GM23338 (cell line): ENCODE results near the gene SMG7. TPM values are rescaled to one million over a fixed set of nuclear protein-coding genes. Genes with fewer than 3 reads are reported as not detected.

ENCODE experiments used
- ATAC-seq: fragments of 200-7000 bp; cut with Tn5 transposase; 3 replicates; pipeline ENCODE4 v1.9.1; 2020
- DNase-seq: peaks from one replicate; pipeline ENCODE4 v3.0.0-alpha.2; 2015; ENCODE audit warnings: low spot score
- H2AFZ ChIP-seq: fragments of 200-600 bp; sonication (generic); 2 replicates; pipeline ENCODE4 v1.8.0; 2016; ENCODE audit warnings: antibody characterized with exemption, mild to moderate bottlenecking, moderate library complexity
- H3F3A ChIP-seq: fragments of 200-600 bp; sonication (generic); replicated peaks from 2 replicates; pipeline ENCODE4 v1.8.0; 2017; ENCODE audit warnings: antibody characterized with exemption, mixed run types, low read depth
- H3K27ac ChIP-seq: fragments of 200-600 bp; sonication (generic); 2 replicates; pipeline ENCODE4 v1.6.1; 2016; ENCODE audit warnings: low read depth
- H3K27me3 ChIP-seq: fragments of 200-600 bp; sonication (generic); 2 replicates; pipeline ENCODE4 v1.8.0; 2016; ENCODE audit warnings: mild to moderate bottlenecking, mixed run types, moderate library complexity; ENCODE audit not compliant: insufficient read depth
- H3K36me3 ChIP-seq: fragments of 200-600 bp; sonication (generic); 2 replicates; pipeline ENCODE4 v1.8.0; 2016; ENCODE audit warnings: mild to moderate bottlenecking; ENCODE audit not compliant: insufficient read depth
- H3K4me1 ChIP-seq: fragments of 200-600 bp; sonication (generic); 2 replicates; pipeline ENCODE4 v1.8.0; 2016; ENCODE audit warnings: mild to moderate bottlenecking, moderate library complexity; ENCODE audit not compliant: insufficient read depth
- H3K4me2 ChIP-seq: fragments of 200-600 bp; sonication (generic); 2 replicates; pipeline ENCODE4 v1.7.1; 2017; ENCODE audit warnings: mixed run types
- H3K4me3 ChIP-seq: fragments of 200-600 bp; sonication (generic); 2 replicates; pipeline ENCODE4 v1.6.1; 2016; ENCODE audit warnings: mixed run types
- H3K79me2 ChIP-seq: fragments of 200-600 bp; sonication (generic); replicated peaks from 2 replicates; pipeline ENCODE4 v1.8.0; 2017; ENCODE audit warnings: mild to moderate bottlenecking; ENCODE audit not compliant: insufficient read depth
- H3K9me2 ChIP-seq: fragments of 200-600 bp; sonication (generic); 2 replicates; pipeline ENCODE4 v1.8.0; 2017; ENCODE audit not compliant: insufficient read depth
- H4K20me1 ChIP-seq: fragments of 200-600 bp; sonication (generic); replicated peaks from 2 replicates; pipeline ENCODE4 v1.8.0; 2017; ENCODE audit warnings: mild to moderate bottlenecking; ENCODE audit not compliant: insufficient read depth
- H3K27ac Mint-ChIP-seq: 2 replicates; pipeline ENCODE4 v1.8.0; 2020; ENCODE audit warnings: inconsistent platforms, mild to moderate bottlenecking, moderate library complexity, mixed read lengths
- H3K27me3 Mint-ChIP-seq: 3 replicates; pipeline ENCODE4 v1.8.0; 2022; ENCODE audit warnings: low read depth, mild to moderate bottlenecking, moderate library complexity, mixed read lengths, inconsistent platforms; ENCODE audit not compliant: insufficient read depth, poor library complexity
- H3K36me3 Mint-ChIP-seq: 3 replicates; pipeline ENCODE4 v1.8.0; 2021; ENCODE audit warnings: low read depth, mild to moderate bottlenecking, inconsistent platforms, moderate library complexity, mixed read lengths
- H3K4me1 Mint-ChIP-seq: 3 replicates; pipeline ENCODE4 v1.8.0; 2020; ENCODE audit warnings: mild to moderate bottlenecking, inconsistent platforms, mixed read lengths
- H3K4me3 Mint-ChIP-seq: 3 replicates; pipeline ENCODE4 v1.8.0; 2021; ENCODE audit warnings: moderate library complexity, mild to moderate bottlenecking, inconsistent platforms, mixed read lengths
- H3K9me3 Mint-ChIP-seq: 3 replicates; pipeline ENCODE4 v1.8.0; 2020; ENCODE audit warnings: moderate library complexity, mild to moderate bottlenecking, inconsistent platforms, mixed read lengths
- CREB1 ChIP-seq: fragments of 250-450 bp; sonication (Bioruptor Pico); IDR thresholded peaks from 2 replicates; pipeline ENCODE4 v1.5.0; 2020; ENCODE audit warnings: low read depth, mild to moderate bottlenecking, moderate library complexity
- ETS1 ChIP-seq: IDR thresholded peaks from 2 replicates; pipeline ENCODE4 v1.6.1; 2016; ENCODE audit warnings: antibody characterized with exemption
- EZH2 ChIP-seq: fragments of 200-600 bp; sonication (generic); IDR thresholded peaks from one replicate; pipeline ENCODE4 v1.8.0; 2017; ENCODE audit warnings: antibody characterized with exemption, mild to moderate bottlenecking, low read depth; ENCODE audit not compliant: unreplicated experiment
- EZH2phosphoT487 ChIP-seq: fragments of 200-600 bp; sonication (generic); IDR thresholded peaks from one replicate; pipeline ENCODE4 v1.8.1; 2018; ENCODE audit warnings: antibody characterized with exemption; ENCODE audit not compliant: unreplicated experiment
- POLR2AphosphoS5 ChIP-seq: IDR thresholded peaks from 2 replicates; pipeline ENCODE4 v1.6.1; 2016; ENCODE audit warnings: antibody characterized with exemption, low read depth
- REST ChIP-seq: IDR thresholded peaks from one replicate; pipeline ENCODE4 v1.6.1; 2018; ENCODE audit warnings: antibody characterized with exemption; ENCODE audit not compliant: unreplicated experiment
- STAT1 ChIP-seq: IDR thresholded peaks from one replicate; pipeline ENCODE4 v1.6.1; 2016; ENCODE audit warnings: antibody characterized with exemption; ENCODE audit not compliant: unreplicated experiment
- ZNF114 ChIP-seq: fragments of 250-450 bp; sonication (Bioruptor Pico); IDR thresholded peaks from 2 replicates; pipeline ENCODE4 v1.5.0; 2020; ENCODE audit warnings: mild to moderate bottlenecking, moderate library complexity
- ZNF331 ChIP-seq: fragments of 250-450 bp; sonication (Bioruptor Pico); IDR thresholded peaks from 2 replicates; pipeline ENCODE4 v1.5.0; 2020; ENCODE audit warnings: low read depth, mild to moderate bottlenecking, moderate library complexity
- polyA plus RNA-seq: library from polyadenylated mRNA; unstranded; fragments of >200 nt; fragmentation: Nextera tagmentation; extraction: Ambion mirVana; gene quantifications from 2 replicates; pipeline ENCODE4 v1.2.1, GENCODE V29; 2016
- total RNA-seq: library from RNA; depleted of rRNA; stranded (reverse); fragments of >200 nt; shearing (Covaris generic); gene quantifications from 2 replicates; pipeline ENCODE4 v1.2.3, GENCODE V29; 2014

Gene SMG7
- total and polyA plus RNA-seq, 2 experiments from 2014 or later, result 33.0 to 79.4 TPM

GRCh38 chr1:183577897-183578465 is 105.7 kb downstream of the SMG7 start:
- no peaks in the 10 kb centered on the region for H3K36me3 Mint-ChIP-seq

GRCh38 chr1:183578856-183579255 is 106.6 kb downstream of the SMG7 start:
- Mint-ChIP-seq H3K27ac (no peak overlapping the region), H3K27me3 (peaks cover 15% of the 10 kb centered on the region), H3K4me3 (no peak overlapping the region), H3K9me3 (no peaks in the 10 kb centered on the region), H3K4me1 (no peaks in the 10 kb centered on the region), H3K36me3 (no peaks in the 10 kb centered on the region)
- H3K9me2 ChIP-seq, result no peaks in the 10 kb centered on the region
- H3K4me1 ChIP-seq, result peaks cover 5% of the 10 kb centered on the region
- H3F3A ChIP-seq, result no peaks in the 10 kb centered on the region
- no peak overlapping the region for H3K4me3 ChIP-seq
- no peaks in the 10 kb centered on the region for H3K79me2 ChIP-seq
- TF ChIP-seq CREB1 (no peak), ZNF114 (CRISPR knock-in tag) (no peak), ETS1 (no peak)
- ATAC-seq (no peak), DNase-seq (no peak)
- H4K20me1 ChIP-seq, result no peaks in the 10 kb centered on the region
- no peaks in the 10 kb centered on the region for H3K27me3 ChIP-seq
- H2AFZ ChIP-seq, result no peak overlapping the region
- H3K27ac ChIP-seq, result no peak overlapping the region
- H3K4me2 ChIP-seq, result no peak overlapping the region
- no peaks in the 10 kb centered on the region for H3K36me3 ChIP-seq

More at GRCh38 chr1:183577897-183578465, 105.7 kb downstream of the SMG7 start:
- H3K27ac ChIP-seq, result no peak overlapping the region
- no peak overlapping the region for H3K4me2 ChIP-seq
- H3K27me3 ChIP-seq, result no peaks in the 10 kb centered on the region
- Mint-ChIP-seq H3K9me3 (no peaks in the 10 kb centered on the region), H3K27ac (no peak overlapping the region), H3K4me3 (no peak overlapping the region), H3K4me1 (no peaks in the 10 kb centered on the region), H3K27me3 (peaks cover 15% of the 10 kb centered on the region)
- no peak for TF ChIP-seq ETS1
- no peak for TF ChIP-seq POLR2AphosphoS5
- no peak for TF ChIP-seq EZH2phosphoT487
- TF ChIP-seq STAT1, result no peak
- no peak for TF ChIP-seq ZNF331 (CRISPR knock-in tag)
- TF ChIP-seq REST, result no peak
- no peak for TF ChIP-seq EZH2
- no peak for TF ChIP-seq ZNF114 (CRISPR knock-in tag)
- no peak for ATAC-seq
- no peak for DNase-seq
- H3K36me3 ChIP-seq, result no peaks in the 10 kb centered on the region
- H3F3A ChIP-seq, result no peaks in the 10 kb centered on the region
- H3K9me2 ChIP-seq, result no peaks in the 10 kb centered on the region
- H3K4me3 ChIP-seq, result no peak overlapping the region
- H3K4me1 ChIP-seq, result peaks cover 5% of the 10 kb centered on the region
- no peaks in the 10 kb centered on the region for H4K20me1 ChIP-seq
- H2AFZ ChIP-seq, result no peak overlapping the region
- H3K79me2 ChIP-seq, result no peaks in the 10 kb centered on the region
